HCT116 (cell line): Measurements from ENCODE around the gene CRIM1. TPM values are rescaled to one million over a fixed set of nuclear protein-coding genes. Genes with fewer than 3 reads are reported as not detected.

ENCODE experiments used
- ATAC-seq: fragments of 200-7000 bp; cut with Tn5 transposase; 2 replicates; pipeline ENCODE4 v1.9.1; 2020; ENCODE audit warnings: mild to moderate bottlenecking, moderate library complexity
- BruUV-seq: library from RNA; stranded (reverse); fragments of 400-500 nt; replicated peaks from 2 replicates; lab custom pipeline; 2021; lab: Mats Ljungman, UMichigan
- CTCF ChIA-PET: fragments of 300-600 bp; sonication (Branson Sonifier 250); formaldehyde crosslinking; loops from one replicate; lab custom pipeline; 2021; ENCODE audit warnings: antibody characterized with exemption; lab: Charles Lee
- POLR2A ChIA-PET: fragments of 300-600, 350-600 bp; sonication (Branson Sonifier 250); formaldehyde crosslinking; loops from one replicate; lab custom pipeline; 2021; ENCODE audit warnings: antibody characterized with exemption; lab: Charles Lee
- RAD21 ChIA-PET, 2 experiments: fragments of 300-600 bp; sonication (Branson Sonifier 250); formaldehyde crosslinking; loops; one replicate each; lab custom pipeline; 2023; ENCODE audit warnings: low total read pairs in 2 of 2; ENCODE audit not compliant: uncharacterized antibody in 2 of 2, unreplicated experiment in 2 of 2, low non-redundant PET in 1 of 2; lab: Charles Lee
- DNase-seq: peaks from one replicate; pipeline ENCODE4 v3.0.0-alpha.2; 2010; ENCODE audit warnings: low read depth, low spot score
- H2AFZ ChIP-seq: fragments of 200-600 bp; shearing (Covaris generic), sonication (generic); 2 replicates; pipeline ENCODE4 v1.6.1; 2017; ENCODE audit warnings: low read depth, mixed run types, mixed read lengths, antibody characterized with exemption, low read length; ENCODE audit not compliant: poor library complexity, severe bottlenecking
- H3K27ac ChIP-seq: 2 replicates; pipeline ENCODE4 v1.5.1; 2012; ENCODE audit warnings: low read depth, low read length
- H3K27me3 ChIP-seq: fragments of 200-600 bp; sonication (generic); 2 replicates; pipeline ENCODE4 v1.6.1; 2016; ENCODE audit warnings: mixed run types, low read length, mixed read lengths; ENCODE audit not compliant: insufficient read depth
- H3K36me3 ChIP-seq, 2 experiments: fragments of 200-500 bp in 1 of 2; fragments of 200-600 bp in 1 of 2; sonication (Bioruptor generic) in 1 of 2; sonication (generic) in 1 of 2; 2 replicates each; pipeline versions ENCODE4 v1.5.1 to v1.6.1; 2014 to 2016; ENCODE audit warnings: low read length in 2 of 2, inconsistent platforms in 1 of 2, mixed read lengths in 1 of 2, mixed run types in 1 of 2; ENCODE audit not compliant: insufficient read depth in 2 of 2, control insufficient read depth in 1 of 2
- H3K4me1 ChIP-seq, 2 experiments: fragments of 200-600 bp in 1 of 2; sonication (generic) in 1 of 2; 2 replicates each; pipeline versions ENCODE4 v1.5.1 to v1.6.1; 2012 to 2017; ENCODE audit warnings: low read length in 2 of 2, inconsistent platforms in 1 of 2, mild to moderate bottlenecking in 1 of 2, mixed read lengths in 1 of 2, mixed run types in 1 of 2, moderate library complexity in 1 of 2; ENCODE audit not compliant: insufficient read depth in 2 of 2, control insufficient read depth in 1 of 2
- H3K4me2 ChIP-seq: fragments of 200-600 bp; sonication (generic); 2 replicates; pipeline ENCODE4 v1.6.1; 2017; ENCODE audit warnings: mixed run types, low read length, mixed read lengths
- H3K4me3 ChIP-seq, 2 experiments: fragments of 200-600 bp in 1 of 2; sonication (generic) in 1 of 2; replicated peaks in 1 of 2; 2 replicates each; pipeline ENCODE4 v1.5.1; 2011 to 2016; ENCODE audit warnings: low read length in 2 of 2, control low read depth in 1 of 2, low read depth in 1 of 2, mild to moderate bottlenecking in 1 of 2, mixed read lengths in 1 of 2, mixed run types in 1 of 2
- H3K79me2 ChIP-seq: fragments of 200-600 bp; sonication (generic); 2 replicates; pipeline ENCODE4 v1.6.1; 2017; ENCODE audit warnings: mild to moderate bottlenecking, mixed run types, low read length, moderate library complexity, mixed read lengths; ENCODE audit not compliant: insufficient read depth
- H3K9ac ChIP-seq: fragments of 200-600 bp; sonication (generic); 2 replicates; pipeline ENCODE4 v1.6.1; 2016; ENCODE audit warnings: low read length, mixed read lengths
- H3K9me2 ChIP-seq: fragments of 200-600 bp; sonication (generic), shearing (Covaris generic); 2 replicates; pipeline ENCODE4 v1.6.1; 2017; ENCODE audit warnings: mixed run types, mild to moderate bottlenecking, moderate library complexity; ENCODE audit not compliant: insufficient read depth
- H3K9me3 ChIP-seq, 2 experiments: fragments of 200-500 bp in 1 of 2; fragments of 200-600 bp in 1 of 2; sonication (Bioruptor generic) in 1 of 2; sonication (generic) in 1 of 2; 2 replicates each; pipeline ENCODE4 v1.6.1; 2014 to 2017; ENCODE audit warnings: low read length in 2 of 2, mixed read lengths in 2 of 2, inconsistent platforms in 1 of 2, low read depth in 1 of 2, mild to moderate bottlenecking in 1 of 2, mixed run types in 1 of 2, moderate library complexity in 1 of 2; ENCODE audit not compliant: control insufficient read depth in 1 of 2, insufficient read depth in 1 of 2
- H4K20me1 ChIP-seq: fragments of 200-600 bp; sonication (generic), shearing (Covaris generic); 2 replicates; pipeline ENCODE4 v1.6.1; 2017; ENCODE audit warnings: mixed run types, mild to moderate bottlenecking, moderate library complexity; ENCODE audit not compliant: insufficient read depth
- CBX3 ChIP-seq: IDR thresholded peaks from 2 replicates; pipeline ENCODE4 v1.6.1; 2012; ENCODE audit warnings: low read depth
- EGR1 ChIP-seq: IDR thresholded peaks from 2 replicates; pipeline ENCODE4 v1.6.1; 2012; ENCODE audit warnings: low read depth
- ELF1 ChIP-seq: IDR thresholded peaks from 2 replicates; pipeline ENCODE4 v1.6.1; 2012; ENCODE audit warnings: low read depth, borderline replicate concordance
- EZH2 ChIP-seq: fragments of 200-600 bp; sonication (generic); IDR thresholded peaks from 2 replicates; pipeline ENCODE4 v1.6.1; 2017; ENCODE audit warnings: antibody characterized with exemption, mixed run types
- EZH2phosphoT487 ChIP-seq: fragments of 200-600 bp; IDR thresholded peaks from 2 replicates; pipeline ENCODE4 v1.6.1; 2018; ENCODE audit warnings: antibody characterized with exemption, borderline replicate concordance
- POLR2A ChIP-seq: IDR thresholded peaks from 2 replicates; pipeline ENCODE4 v1.7.0; 2011; ENCODE audit warnings: borderline replicate concordance; ENCODE audit not compliant: insufficient read depth, insufficient read length; ENCODE audit errors: extremely low read depth
- POLR2AphosphoS5 ChIP-seq: IDR thresholded peaks from 2 replicates; pipeline ENCODE4 v1.6.1; 2011; ENCODE audit warnings: mild to moderate bottlenecking, low read depth, low read length, moderate library complexity
- RAD21 ChIP-seq: IDR thresholded peaks from 2 replicates; pipeline ENCODE4 v1.6.1; 2012; ENCODE audit warnings: low read depth, mild to moderate bottlenecking
- SIN3A ChIP-seq: IDR thresholded peaks from 2 replicates; pipeline ENCODE4 v1.6.1; 2012; ENCODE audit warnings: low read depth
- SRF ChIP-seq: IDR thresholded peaks from 2 replicates; pipeline ENCODE4 v1.6.1; 2012; ENCODE audit warnings: low read depth
- TCF7L2 ChIP-seq: IDR thresholded peaks from 2 replicates; pipeline ENCODE4 v1.7.0; 2011; ENCODE audit warnings: borderline replicate concordance, inconsistent platforms; ENCODE audit not compliant: insufficient read depth, insufficient read length; ENCODE audit errors: extremely low read depth
- ZFX ChIP-seq: fragments of 450-650 bp; IDR thresholded peaks from 2 replicates; pipeline ENCODE4 v1.6.1; 2017
- ZNF274 ChIP-seq: fragments of 200-500 bp; sonication (Bioruptor generic); IDR thresholded peaks from 2 replicates; pipeline ENCODE4 v1.6.1; 2014; ENCODE audit warnings: mild to moderate bottlenecking, low read depth, low read length, inconsistent platforms
- intact Hi-C: fragments of 100-400 bp; cut with micrococcal nuclease; formaldehyde crosslinking; loops from 2 replicates; pipeline ENCODE4 v1.10.0; 2022
- total RNA-seq: library from RNA; stranded (reverse); gene quantifications from one replicate; pipeline ENCODE4 v1.2.1, GENCODE V29; 2021; ENCODE audit not compliant: unreplicated experiment
- TF ChIP-seq, protein P1 (sequence below): IDR thresholded peaks from 2 replicates; pipeline ENCODE4 v1.6.1; 2012
- TF ChIP-seq, protein P2 (sequence below): IDR thresholded peaks from 2 replicates; pipeline ENCODE4 v1.6.1; 2012; ENCODE audit warnings: low read depth
- TF ChIP-seq, protein P3 (sequence below): IDR thresholded peaks from 2 replicates; pipeline ENCODE4 v1.6.1; 2012
- TF ChIP-seq, protein P4 (sequence below): IDR thresholded peaks from 2 replicates; pipeline ENCODE4 v1.6.1; 2011; ENCODE audit warnings: mild to moderate bottlenecking, low read length, moderate library complexity; ENCODE audit not compliant: insufficient replicate concordance; ENCODE audit errors: extremely low read depth
- TF ChIP-seq, protein P5 (sequence below), 3 experiments: fragments of 200-600 bp in 1 of 3; sonication (generic) in 1 of 3; IDR thresholded peaks in 2 of 3; conservative IDR thresholded peaks in 1 of 3; 2 replicates each; pipeline ENCODE4 v1.5.1; 2012 to 2017; ENCODE audit warnings: low read depth in 2 of 3, low read length in 2 of 3, antibody characterized with exemption in 1 of 3, borderline replicate concordance in 1 of 3, control low read depth in 1 of 3, mild to moderate bottlenecking in 1 of 3, mixed read lengths in 1 of 3, mixed run types in 1 of 3, moderate library complexity in 1 of 3; ENCODE audit not compliant: insufficient read depth in 1 of 3

Gene CRIM1
- total RNA-seq, 1 experiment from 2014 or later: 27.2 TPM

DNA sequence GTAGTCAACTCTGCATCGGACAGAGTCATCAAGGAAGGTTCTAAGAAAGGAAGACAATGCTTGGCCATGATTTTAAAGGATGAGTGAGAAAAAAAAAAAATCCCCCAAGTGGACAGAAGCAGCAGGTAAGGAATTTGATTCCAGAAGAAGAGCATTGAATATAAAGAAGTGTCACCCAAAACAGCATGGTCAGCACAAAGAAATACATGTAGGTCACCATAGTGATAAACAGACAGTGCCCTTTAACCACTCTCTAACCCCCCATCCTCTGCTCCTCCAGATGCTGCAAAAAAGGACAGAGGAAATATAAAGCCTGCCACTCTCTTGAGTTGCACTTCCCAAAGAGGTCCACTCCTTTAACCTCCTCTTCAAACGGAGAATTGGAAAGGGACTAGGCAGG, 219.0 kb downstream of the CRIM1 start (continued):
- TF ChIP-seq, protein P1, sequence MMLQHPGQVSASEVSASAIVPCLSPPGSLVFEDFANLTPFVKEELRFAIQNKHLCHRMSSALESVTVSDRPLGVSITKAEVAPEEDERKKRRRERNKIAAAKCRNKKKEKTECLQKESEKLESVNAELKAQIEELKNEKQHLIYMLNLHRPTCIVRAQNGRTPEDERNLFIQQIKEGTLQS: no peak

DNA sequence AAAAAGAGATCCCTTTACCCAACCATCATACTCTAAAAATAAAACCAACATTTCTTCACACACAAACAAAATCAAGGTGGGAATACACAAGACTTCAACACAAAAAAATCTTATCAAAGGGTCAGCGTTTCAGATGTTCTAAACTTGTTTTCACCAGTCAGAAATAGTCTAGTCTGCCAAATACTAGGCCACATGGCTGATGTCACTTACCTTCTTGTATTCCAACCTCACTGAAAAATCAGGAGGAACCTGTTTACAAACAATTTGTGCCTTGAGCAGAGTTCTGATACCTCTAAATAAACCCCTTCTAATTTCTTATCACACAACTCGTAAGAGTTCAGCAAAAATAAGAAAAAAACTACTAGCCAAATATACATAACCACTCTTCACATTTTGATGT, 222.3 kb downstream of the CRIM1 start:
- Histone ChIP-seq H3K9me3 (no peaks in the 10 kb centered on the region), H3K36me3 (peaks cover 24 to 51% of the 10 kb centered on the region in 2 experiments), H2AFZ (no peak overlapping the region), H3K27ac (no peak overlapping the region), H3K79me2 (no peaks in the 10 kb centered on the region; the same call in 1 of the 2 replicates), H3K27me3 (no peaks in the 10 kb centered on the region), H4K20me1 (no peaks in the 10 kb centered on the region; the same call in 1 of the 2 replicates), H3K4me2 (no peak overlapping the region), H3K9ac (no peak overlapping the region), H3K4me1 (no peaks in the 10 kb centered on the region), H3K9me2 (no peaks in the 10 kb centered on the region), H3K4me3 (no peak overlapping the region)
- ChIA-PET POLR2A (no interaction called here), CTCF (interaction anchor here (0.8 kb wide), 1 partner anchor 9 kb away, joined by 3 read pairs; no protein-coding TSS in a partner anchor), RAD21 (no interaction called here)
- BruUV-seq: no TSS peak
- intact Hi-C loops: no loop called here
- DNase-seq: no peak
- ATAC-seq: no peak
- no peak for TF ChIP-seq POLR2AphosphoS5
- TF ChIP-seq ZFX: no peak
- TF ChIP-seq CBX3: no peak
- TF ChIP-seq SIN3A: no peak
- TF ChIP-seq RAD21: no peak
- TF ChIP-seq, protein P2, sequence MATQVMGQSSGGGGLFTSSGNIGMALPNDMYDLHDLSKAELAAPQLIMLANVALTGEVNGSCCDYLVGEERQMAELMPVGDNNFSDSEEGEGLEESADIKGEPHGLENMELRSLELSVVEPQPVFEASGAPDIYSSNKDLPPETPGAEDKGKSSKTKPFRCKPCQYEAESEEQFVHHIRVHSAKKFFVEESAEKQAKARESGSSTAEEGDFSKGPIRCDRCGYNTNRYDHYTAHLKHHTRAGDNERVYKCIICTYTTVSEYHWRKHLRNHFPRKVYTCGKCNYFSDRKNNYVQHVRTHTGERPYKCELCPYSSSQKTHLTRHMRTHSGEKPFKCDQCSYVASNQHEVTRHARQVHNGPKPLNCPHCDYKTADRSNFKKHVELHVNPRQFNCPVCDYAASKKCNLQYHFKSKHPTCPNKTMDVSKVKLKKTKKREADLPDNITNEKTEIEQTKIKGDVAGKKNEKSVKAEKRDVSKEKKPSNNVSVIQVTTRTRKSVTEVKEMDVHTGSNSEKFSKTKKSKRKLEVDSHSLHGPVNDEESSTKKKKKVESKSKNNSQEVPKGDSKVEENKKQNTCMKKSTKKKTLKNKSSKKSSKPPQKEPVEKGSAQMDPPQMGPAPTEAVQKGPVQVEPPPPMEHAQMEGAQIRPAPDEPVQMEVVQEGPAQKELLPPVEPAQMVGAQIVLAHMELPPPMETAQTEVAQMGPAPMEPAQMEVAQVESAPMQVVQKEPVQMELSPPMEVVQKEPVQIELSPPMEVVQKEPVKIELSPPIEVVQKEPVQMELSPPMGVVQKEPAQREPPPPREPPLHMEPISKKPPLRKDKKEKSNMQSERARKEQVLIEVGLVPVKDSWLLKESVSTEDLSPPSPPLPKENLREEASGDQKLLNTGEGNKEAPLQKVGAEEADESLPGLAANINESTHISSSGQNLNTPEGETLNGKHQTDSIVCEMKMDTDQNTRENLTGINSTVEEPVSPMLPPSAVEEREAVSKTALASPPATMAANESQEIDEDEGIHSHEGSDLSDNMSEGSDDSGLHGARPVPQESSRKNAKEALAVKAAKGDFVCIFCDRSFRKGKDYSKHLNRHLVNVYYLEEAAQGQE: no peak
- no peak for TF ChIP-seq ZNF274
- no peak for TF ChIP-seq EZH2
- TF ChIP-seq ELF1: no peak
- TF ChIP-seq SRF: no peak
- TF ChIP-seq, protein P1: no peak
- TF ChIP-seq EGR1: no peak
- TF ChIP-seq, protein P3, sequence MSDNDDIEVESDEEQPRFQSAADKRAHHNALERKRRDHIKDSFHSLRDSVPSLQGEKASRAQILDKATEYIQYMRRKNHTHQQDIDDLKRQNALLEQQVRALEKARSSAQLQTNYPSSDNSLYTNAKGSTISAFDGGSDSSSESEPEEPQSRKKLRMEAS: no peak
- TF ChIP-seq EZH2phosphoT487: no peak
- TF ChIP-seq TCF7L2: no peak
- TF ChIP-seq, protein P4, sequence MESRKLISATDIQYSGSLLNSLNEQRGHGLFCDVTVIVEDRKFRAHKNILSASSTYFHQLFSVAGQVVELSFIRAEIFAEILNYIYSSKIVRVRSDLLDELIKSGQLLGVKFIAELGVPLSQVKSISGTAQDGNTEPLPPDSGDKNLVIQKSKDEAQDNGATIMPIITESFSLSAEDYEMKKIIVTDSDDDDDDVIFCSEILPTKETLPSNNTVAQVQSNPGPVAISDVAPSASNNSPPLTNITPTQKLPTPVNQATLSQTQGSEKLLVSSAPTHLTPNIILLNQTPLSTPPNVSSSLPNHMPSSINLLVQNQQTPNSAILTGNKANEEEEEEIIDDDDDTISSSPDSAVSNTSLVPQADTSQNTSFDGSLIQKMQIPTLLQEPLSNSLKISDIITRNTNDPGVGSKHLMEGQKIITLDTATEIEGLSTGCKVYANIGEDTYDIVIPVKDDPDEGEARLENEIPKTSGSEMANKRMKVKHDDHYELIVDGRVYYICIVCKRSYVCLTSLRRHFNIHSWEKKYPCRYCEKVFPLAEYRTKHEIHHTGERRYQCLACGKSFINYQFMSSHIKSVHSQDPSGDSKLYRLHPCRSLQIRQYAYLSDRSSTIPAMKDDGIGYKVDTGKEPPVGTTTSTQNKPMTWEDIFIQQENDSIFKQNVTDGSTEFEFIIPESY: no peak
- TF ChIP-seq, protein P5, sequence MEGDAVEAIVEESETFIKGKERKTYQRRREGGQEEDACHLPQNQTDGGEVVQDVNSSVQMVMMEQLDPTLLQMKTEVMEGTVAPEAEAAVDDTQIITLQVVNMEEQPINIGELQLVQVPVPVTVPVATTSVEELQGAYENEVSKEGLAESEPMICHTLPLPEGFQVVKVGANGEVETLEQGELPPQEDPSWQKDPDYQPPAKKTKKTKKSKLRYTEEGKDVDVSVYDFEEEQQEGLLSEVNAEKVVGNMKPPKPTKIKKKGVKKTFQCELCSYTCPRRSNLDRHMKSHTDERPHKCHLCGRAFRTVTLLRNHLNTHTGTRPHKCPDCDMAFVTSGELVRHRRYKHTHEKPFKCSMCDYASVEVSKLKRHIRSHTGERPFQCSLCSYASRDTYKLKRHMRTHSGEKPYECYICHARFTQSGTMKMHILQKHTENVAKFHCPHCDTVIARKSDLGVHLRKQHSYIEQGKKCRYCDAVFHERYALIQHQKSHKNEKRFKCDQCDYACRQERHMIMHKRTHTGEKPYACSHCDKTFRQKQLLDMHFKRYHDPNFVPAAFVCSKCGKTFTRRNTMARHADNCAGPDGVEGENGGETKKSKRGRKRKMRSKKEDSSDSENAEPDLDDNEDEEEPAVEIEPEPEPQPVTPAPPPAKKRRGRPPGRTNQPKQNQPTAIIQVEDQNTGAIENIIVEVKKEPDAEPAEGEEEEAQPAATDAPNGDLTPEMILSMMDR (IDR thresholded peaks at IDR 0.05 in 2 of 3, conservative IDR thresholded peaks at IDR 0.05 in 1 of 3; ENCODE audit: borderline replicate concordance in 1 of 3, insufficient read depth in 1 of 3, low read depth in 2 of 3, low read length in 2 of 3): no peak
- TF ChIP-seq POLR2A: no peak
